Osteocyte (in vitro differentiated cells): ENCODE data around the gene STK11IP. TPM values are rescaled to one million over a fixed set of nuclear protein-coding genes. Genes with fewer than 3 reads are reported as not detected.

Experiments
- DNase-seq: peaks from one replicate; pipeline ENCODE4 v3.0.0; 2021; ENCODE audit warnings: mixed read lengths; ENCODE audit not compliant: unreplicated experiment; ENCODE audit errors: extremely low spot score
- H3K27ac Mint-ChIP-seq: one replicate; pipeline ENCODE4 v1.8.0; 2021; ENCODE audit warnings: mild to moderate bottlenecking, mixed read lengths; ENCODE audit not compliant: unreplicated experiment
- H3K27me3 Mint-ChIP-seq: one replicate; pipeline ENCODE4 v1.8.0; 2021; ENCODE audit warnings: mixed read lengths; ENCODE audit not compliant: unreplicated experiment
- H3K36me3 Mint-ChIP-seq: one replicate; pipeline ENCODE4 v1.8.0; 2021; ENCODE audit warnings: mixed read lengths; ENCODE audit not compliant: unreplicated experiment
- H3K4me1 Mint-ChIP-seq: one replicate; pipeline ENCODE4 v1.8.0; 2021; ENCODE audit warnings: mixed read lengths; ENCODE audit not compliant: unreplicated experiment
- H3K4me3 Mint-ChIP-seq: one replicate; pipeline ENCODE4 v1.8.0; 2021; ENCODE audit warnings: mild to moderate bottlenecking, moderate library complexity, mixed read lengths; ENCODE audit not compliant: unreplicated experiment
- H3K9me3 Mint-ChIP-seq: one replicate; pipeline ENCODE4 v1.8.0; 2021; ENCODE audit warnings: mixed read lengths; ENCODE audit not compliant: unreplicated experiment
- total RNA-seq: library from RNA; stranded (reverse); gene quantifications from 2 replicates; pipeline ENCODE4 v1.2.1, GENCODE V29; 2021
- TF ChIP-seq, protein P1 (sequence below): fragments of 200-600 bp; sonication (generic); IDR thresholded peaks from 2 replicates; pipeline ENCODE4 v1.5.0; 2021; ENCODE audit warnings: antibody characterized with exemption, mild to moderate bottlenecking, moderate library complexity

Gene STK11IP
- total RNA-seq, 1 donor from 2014 or later: 42.7 TPM

DNA sequence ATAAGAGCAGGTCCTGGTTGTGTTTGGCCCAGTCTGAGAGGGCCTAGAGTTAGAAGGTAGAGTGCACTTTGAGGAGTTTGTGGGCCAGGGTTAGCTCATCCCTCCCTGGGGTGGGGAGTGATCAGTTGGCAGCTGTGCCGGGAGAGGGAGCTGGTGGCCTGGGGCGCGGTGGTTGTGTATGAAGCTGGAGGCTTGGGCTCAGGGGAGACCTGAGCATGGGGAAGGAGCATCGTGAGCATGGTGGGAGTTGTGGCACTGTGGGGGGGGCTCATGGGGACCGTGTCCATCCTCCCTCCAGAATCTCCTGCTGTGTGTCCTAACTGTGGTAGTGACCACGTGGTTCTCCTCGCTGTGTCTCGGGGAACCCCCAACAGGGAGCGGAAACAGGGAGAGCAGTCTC lies 13.6 kb downstream of the STK11IP start:
- Mint-ChIP-seq H3K27ac (no peak overlapping the region), H3K36me3 (peaks cover 30% of the 10 kb centered on the region), H3K27me3 (no peaks in the 10 kb centered on the region), H3K4me3 (no peak overlapping the region), H3K9me3 (no peaks in the 10 kb centered on the region), H3K4me1 (no peaks in the 10 kb centered on the region)
- TF ChIP-seq, protein P1, sequence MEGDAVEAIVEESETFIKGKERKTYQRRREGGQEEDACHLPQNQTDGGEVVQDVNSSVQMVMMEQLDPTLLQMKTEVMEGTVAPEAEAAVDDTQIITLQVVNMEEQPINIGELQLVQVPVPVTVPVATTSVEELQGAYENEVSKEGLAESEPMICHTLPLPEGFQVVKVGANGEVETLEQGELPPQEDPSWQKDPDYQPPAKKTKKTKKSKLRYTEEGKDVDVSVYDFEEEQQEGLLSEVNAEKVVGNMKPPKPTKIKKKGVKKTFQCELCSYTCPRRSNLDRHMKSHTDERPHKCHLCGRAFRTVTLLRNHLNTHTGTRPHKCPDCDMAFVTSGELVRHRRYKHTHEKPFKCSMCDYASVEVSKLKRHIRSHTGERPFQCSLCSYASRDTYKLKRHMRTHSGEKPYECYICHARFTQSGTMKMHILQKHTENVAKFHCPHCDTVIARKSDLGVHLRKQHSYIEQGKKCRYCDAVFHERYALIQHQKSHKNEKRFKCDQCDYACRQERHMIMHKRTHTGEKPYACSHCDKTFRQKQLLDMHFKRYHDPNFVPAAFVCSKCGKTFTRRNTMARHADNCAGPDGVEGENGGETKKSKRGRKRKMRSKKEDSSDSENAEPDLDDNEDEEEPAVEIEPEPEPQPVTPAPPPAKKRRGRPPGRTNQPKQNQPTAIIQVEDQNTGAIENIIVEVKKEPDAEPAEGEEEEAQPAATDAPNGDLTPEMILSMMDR: no peak
- DNase-seq: no peak

DNA sequence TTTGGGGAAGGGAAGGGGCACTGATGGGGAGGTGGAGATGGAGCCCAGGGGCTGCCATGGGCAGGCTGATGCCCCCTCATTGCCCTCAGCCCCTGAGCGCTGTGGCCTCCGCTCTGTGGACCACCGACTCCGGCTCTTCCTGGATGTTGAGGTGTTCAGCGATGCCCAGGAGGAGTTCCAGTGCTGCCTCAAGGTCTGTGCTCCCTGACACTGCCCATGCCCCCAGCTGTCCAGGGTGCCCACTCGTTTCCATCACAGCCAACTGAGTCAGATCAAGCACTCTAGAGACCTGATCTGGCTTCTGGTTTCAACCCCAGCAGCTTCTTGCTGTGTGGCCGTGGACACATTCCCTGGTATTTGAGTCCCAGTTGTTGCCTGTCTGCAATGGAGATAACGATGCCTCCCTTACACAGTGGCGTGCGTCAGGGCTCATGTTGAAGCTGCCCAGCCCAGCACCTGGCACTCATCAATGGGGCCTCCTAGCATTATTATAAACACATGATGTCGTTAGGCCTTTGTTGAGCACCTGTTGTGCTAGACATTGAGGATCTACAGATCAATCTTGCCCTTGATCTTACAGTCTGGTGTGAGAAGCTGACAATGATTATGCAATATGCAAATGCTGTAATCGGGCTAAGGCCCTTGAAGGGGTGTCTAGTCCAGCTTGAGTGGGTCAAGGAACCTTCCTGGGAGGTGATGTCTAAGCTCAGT lies 14.4 kb downstream of the STK11IP start:
- H3K27me3 Mint-ChIP-seq: no peaks in the 10 kb centered on the region
- no peak overlapping the region for H3K27ac Mint-ChIP-seq

DNA sequence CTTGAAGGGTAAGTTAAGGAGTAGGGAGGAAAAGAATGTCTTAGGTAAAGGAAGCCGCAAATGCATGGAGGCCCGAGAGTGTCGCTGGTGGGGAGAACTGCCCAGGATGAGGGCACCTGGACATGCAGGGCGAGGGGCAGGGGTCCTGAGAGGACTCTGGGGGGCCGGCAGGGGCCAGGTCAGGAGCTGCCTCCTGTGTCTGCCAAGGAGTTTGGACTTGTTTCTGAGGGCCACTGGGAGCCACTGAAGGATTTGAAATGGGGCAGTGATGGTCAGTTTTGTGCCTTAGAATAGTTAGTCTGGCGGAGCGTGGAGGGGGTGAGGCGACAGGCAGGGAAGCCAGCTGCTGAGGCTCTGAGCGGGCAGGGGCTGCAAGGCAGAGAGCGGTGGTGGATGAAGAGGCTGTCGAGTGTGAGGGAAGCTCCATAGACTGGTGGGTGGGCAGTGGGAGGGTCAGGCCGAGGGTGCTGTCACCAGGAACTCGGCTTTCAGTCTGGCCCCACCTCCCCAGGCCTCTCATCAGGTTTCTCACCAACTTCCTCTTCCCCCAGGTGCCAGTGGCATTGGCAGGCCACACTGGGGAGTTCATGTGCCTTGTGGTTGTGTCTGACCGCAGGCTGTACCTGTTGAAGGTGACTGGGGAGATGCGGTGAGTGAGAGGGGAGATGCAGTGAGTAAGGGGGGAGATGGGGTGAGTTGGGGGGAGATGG lies 15.1 kb downstream of the STK11IP start:
- no peak overlapping the region for H3K27ac Mint-ChIP-seq
- DNase-seq: no peak
- peaks cover 22% of the 10 kb centered on the region for H3K36me3 Mint-ChIP-seq
- H3K4me1 Mint-ChIP-seq: no peaks in the 10 kb centered on the region
- no peak overlapping the region for H3K4me3 Mint-ChIP-seq
- H3K27me3 Mint-ChIP-seq: no peaks in the 10 kb centered on the region
- TF ChIP-seq, protein P1: no peak
- H3K9me3 Mint-ChIP-seq: no peaks in the 10 kb centered on the region

More for the DNA sequence above, 14.4 kb downstream of the STK11IP start:
- TF ChIP-seq, protein P1: no peak
- Mint-ChIP-seq H3K4me1 (no peaks in the 10 kb centered on the region), H3K4me3 (no peak overlapping the region), H3K36me3 (peaks cover 24% of the 10 kb centered on the region), H3K9me3 (no peaks in the 10 kb centered on the region)
- DNase-seq: no peak

DNA sequence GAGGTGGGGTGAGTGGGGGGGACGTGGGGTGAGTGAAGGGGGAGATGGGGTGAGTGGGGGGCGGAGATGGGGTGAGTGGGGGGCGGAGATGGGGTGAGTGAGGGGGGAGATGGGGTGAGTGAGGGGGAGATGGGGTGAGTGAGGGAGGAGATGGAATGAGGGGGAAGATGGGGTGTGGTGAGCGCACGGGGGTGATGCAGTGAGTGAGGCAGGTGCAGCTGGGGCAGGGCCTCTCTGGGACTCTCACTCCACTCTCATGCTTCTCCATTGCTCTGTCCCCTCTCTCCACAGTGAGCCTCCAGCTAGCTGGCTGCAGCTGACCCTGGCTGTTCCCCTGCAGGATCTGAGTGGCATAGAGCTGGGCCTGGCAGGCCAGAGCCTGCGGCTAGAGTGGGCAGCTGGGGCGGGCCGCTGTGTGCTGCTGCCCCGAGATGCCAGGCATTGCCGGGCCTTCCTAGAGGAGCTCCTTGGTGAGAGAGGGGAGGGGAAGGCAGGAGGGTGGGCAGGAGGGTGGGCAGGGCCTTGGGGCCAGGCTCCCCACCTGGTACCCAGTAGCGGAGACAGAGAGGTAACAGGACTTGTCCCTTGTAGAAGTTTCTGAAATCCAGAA lies 15.9 kb downstream of the STK11IP start:
- H3K4me3 Mint-ChIP-seq: no peak overlapping the region
- H3K9me3 Mint-ChIP-seq: no peaks in the 10 kb centered on the region
- no peaks in the 10 kb centered on the region for H3K27me3 Mint-ChIP-seq
- no peak for DNase-seq
- no peak overlapping the region for H3K27ac Mint-ChIP-seq
- H3K36me3 Mint-ChIP-seq: peaks cover 22% of the 10 kb centered on the region
- TF ChIP-seq, protein P1: no peak
- H3K4me1 Mint-ChIP-seq: no peaks in the 10 kb centered on the region
